VCaP (cell line): Measurements from ENCODE around the gene SLC7A8.

Experiments
- H3K27ac ChIP-seq: fragments of 450-650 bp; 2 replicates; pipeline ENCODE4 v1.5.1; 2017
- TF ChIP-seq, protein P1 (sequence below): fragments of 450-650 bp; conservative IDR thresholded peaks from 2 replicates; pipeline ENCODE4 v1.5.1; 2017; ENCODE audit warnings: mild to moderate bottlenecking, moderate library complexity

The SLC7A8 gene

DNA sequence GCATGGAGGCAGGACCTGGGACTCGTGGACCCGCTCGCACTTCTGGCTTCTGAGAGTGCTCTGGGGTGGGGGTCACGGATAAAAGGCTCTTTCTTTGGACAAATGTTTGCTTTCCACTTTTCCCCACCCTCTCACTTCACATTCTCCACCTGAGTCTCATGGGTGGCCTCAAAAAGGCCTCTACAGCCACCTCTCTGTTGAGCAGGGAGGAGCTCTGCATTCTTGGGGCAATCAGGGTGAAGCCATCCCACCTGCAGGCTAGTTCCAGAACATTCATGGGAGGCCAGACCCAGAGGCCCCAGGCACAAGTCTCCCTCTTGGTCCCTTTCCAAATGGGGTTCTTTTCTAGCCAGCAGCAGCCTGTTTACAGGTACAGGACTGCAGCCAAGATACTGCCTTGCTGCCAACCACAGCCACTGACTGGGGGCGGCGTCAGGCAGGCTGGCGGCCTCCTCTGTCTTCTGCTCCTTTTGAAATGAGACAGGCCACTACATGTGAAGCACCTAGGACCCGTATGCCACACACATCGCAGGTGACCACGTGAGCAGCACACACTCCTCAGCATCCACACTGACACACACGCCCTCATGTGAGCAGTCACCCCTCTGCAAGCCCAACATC, 46.2 kb downstream of the SLC7A8 start:
- no peak overlapping the region; the same call in 1 of the 2 replicates for H3K27ac ChIP-seq
- TF ChIP-seq, protein P1, sequence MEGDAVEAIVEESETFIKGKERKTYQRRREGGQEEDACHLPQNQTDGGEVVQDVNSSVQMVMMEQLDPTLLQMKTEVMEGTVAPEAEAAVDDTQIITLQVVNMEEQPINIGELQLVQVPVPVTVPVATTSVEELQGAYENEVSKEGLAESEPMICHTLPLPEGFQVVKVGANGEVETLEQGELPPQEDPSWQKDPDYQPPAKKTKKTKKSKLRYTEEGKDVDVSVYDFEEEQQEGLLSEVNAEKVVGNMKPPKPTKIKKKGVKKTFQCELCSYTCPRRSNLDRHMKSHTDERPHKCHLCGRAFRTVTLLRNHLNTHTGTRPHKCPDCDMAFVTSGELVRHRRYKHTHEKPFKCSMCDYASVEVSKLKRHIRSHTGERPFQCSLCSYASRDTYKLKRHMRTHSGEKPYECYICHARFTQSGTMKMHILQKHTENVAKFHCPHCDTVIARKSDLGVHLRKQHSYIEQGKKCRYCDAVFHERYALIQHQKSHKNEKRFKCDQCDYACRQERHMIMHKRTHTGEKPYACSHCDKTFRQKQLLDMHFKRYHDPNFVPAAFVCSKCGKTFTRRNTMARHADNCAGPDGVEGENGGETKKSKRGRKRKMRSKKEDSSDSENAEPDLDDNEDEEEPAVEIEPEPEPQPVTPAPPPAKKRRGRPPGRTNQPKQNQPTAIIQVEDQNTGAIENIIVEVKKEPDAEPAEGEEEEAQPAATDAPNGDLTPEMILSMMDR, result no peak

DNA sequence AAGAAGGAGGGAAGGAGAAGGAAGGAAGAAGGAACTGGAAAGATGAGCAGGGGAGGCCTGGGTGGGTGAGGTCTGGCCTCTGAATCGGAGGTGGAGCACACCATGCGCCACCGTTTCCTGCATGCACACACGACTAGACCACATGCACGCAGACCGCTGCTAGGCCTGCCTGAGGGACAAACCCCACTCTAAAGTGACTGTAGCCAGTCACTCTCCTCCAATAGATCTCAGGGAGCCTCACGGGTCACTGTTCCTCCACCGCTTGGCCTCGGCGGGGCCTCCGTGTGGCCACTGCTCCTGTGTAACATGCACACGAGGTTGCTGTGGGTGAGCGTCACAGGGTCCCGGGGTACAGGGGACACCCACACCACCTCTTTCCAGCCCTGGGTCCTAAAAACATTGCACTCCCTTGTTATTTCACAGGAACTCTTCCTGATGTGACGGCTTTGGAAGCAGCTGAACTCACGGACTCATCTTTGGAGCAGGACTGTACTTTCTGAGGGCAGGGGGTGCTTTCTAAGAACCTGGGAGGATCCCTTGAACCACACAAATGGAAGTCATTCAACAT, 46.8 kb downstream of the SLC7A8 start:
- no peak overlapping the region for H3K27ac ChIP-seq
- TF ChIP-seq, protein P1, result no peak

DNA sequence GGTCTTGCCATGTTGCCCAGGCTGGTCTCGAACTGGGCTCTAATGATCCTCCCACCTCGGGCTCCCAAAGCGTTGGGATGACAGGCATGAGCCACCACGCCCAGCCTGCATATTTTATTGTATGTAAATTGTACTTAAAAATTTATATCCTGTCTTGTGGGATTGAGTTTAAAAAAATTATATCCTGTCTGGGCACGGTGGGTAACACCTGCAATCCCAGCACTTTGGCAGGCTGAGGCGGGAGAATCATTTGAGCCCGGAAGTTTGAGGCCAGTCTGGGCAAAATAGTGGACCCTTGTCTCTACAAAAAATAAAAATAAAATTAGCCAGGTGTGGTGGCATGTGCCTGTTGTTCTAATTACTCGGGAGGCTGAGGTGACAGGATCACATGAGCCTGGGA, 50.5 kb downstream of the SLC7A8 start:
- H3K27ac ChIP-seq, result no peak overlapping the region
- TF ChIP-seq, protein P1, result no peak

DNA sequence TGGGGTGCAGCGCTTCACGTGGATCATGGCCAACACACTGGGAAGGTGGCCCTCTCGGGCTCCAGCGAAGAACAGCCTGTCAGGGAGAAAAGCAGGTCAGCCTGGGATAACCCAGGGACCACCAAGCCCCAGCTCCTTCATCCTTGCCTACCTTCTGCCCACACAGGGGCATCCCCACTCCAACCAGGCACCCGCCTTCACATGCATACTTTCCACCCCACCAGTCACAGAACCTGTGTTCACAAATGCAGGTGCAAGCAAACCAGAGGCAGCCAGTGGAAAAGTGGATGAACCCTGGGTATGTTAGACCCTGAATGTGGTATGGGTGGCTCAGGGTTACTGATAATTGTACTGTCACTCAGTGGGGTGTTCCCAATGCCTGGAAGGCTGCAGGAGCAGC, 52.0 kb downstream of the SLC7A8 start:
- TF ChIP-seq, protein P1, result no peak
- H3K27ac ChIP-seq, result peak overlapping the region; percentile 54; the same call in 1 of the 2 replicates

DNA sequence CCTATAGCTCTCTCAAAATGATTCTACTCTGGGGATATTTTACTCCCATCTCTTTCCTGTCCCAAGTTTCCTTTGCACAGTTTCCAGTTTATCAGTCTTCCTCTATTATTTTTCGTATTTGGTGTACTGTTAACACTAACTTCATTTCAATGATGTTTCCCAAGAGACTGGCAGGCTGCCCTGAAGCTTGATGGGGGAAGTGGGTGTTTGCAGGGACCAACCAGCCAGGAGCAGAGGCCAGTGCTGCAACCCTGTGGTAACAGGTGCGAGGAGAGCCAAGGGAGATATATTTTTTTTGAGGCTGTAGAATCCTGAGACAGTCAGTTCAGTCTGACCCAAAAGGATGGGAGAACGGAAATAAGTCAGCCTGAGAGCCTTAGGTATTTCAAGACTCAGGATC, 52.6 kb downstream of the SLC7A8 start:
- H3K27ac ChIP-seq, result peak overlapping the region; percentile 54
- TF ChIP-seq, protein P1, result no peak

GRCh38 chr14:23129759-23130316, 53.6 kb downstream of the SLC7A8 start:
- TF ChIP-seq, protein P1, result no peak
- peak overlapping the region; percentile 54 for H3K27ac ChIP-seq

DNA sequence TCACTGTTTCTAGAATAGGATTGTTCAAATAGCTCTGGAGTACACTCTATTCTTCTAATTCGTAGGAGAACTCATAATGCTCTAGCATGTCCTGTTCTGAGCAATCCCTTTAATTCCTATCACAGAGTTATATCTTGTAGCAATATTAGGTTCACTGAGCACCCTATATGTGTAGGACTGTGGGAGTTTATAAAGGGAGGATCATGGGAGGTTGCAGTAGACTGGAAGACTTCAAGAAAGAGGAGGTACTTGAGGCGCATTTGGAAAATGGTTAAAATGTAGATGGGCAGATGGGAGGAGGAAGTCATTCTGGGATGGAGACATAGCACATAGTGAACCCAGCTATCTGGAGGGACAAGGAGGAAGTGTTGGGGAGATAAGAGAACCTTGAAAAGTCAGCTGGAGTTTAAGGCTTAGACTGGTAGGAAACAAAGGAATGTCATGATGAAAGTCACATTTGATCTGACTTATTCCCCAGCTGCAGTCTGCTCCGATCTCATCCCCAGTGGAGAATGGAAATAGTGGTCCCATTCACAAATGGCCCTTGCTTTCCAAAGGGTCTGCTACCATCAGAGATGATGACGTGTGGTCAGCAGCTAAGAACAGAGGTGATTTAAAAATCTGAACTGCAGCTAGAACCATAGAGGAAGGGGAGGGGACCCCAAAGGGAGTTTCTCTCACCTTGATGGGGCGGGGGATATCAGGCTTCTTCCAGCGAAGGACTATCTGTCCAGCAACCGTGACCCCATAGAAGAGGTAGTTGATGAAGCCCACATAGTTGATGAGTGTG, 54.3 kb downstream of the SLC7A8 start:
- H3K27ac ChIP-seq, result peak overlapping the region; percentile 54
- TF ChIP-seq, protein P1, result no peak
